Aorta (tissue), 5 donors: Measurements from ENCODE around the gene CASP1. TPM values are rescaled to one million over a fixed set of nuclear protein-coding genes. Genes with fewer than 3 reads are reported as not detected.
A peak's percentile ranks its signal among the peaks of the same experiment; 100 is the strongest.

Experiments used
- ATAC-seq: fragments of 200-7000 bp; cut with Tn5 transposase; one replicate; pipeline ENCODE4 v1.9.1; 2022; ENCODE audit warnings: moderate library complexity; ENCODE audit not compliant: low FRiP score
- DNase-seq, 2 donors: peaks; one replicate each; pipeline ENCODE4 v3.0.0-alpha.2; 2020
- H3K27ac ChIP-seq, 2 donors: one replicate each; pipeline ENCODE4 v1.5.1; 2013; ENCODE audit warnings: low read length in 2 of 2, mild to moderate bottlenecking in 2 of 2, moderate library complexity in 2 of 2, control low read depth in 1 of 2, inconsistent platforms in 1 of 2, low read depth in 1 of 2
- H3K27me3 ChIP-seq, 2 donors: one replicate each; pipeline ENCODE4 v1.6.1; 2013; ENCODE audit warnings: control low read depth in 1 of 2, low read length in 1 of 2, mild to moderate bottlenecking in 1 of 2, moderate library complexity in 1 of 2; ENCODE audit not compliant: insufficient read depth in 2 of 2, control insufficient read depth in 1 of 2
- H3K36me3 ChIP-seq, 2 donors: one replicate each; pipeline ENCODE4 v1.6.1; 2013; ENCODE audit warnings: control low read depth in 1 of 2, low read length in 1 of 2, mild to moderate bottlenecking in 1 of 2; ENCODE audit not compliant: insufficient read depth in 2 of 2, control insufficient read depth in 1 of 2
- H3K4me1 ChIP-seq, 2 donors: one replicate each; pipeline ENCODE4 v1.6.1; 2013; ENCODE audit warnings: low read length in 2 of 2, control low read depth in 1 of 2, mild to moderate bottlenecking in 1 of 2, moderate library complexity in 1 of 2; ENCODE audit not compliant: insufficient read depth in 2 of 2, control insufficient read depth in 1 of 2
- H3K4me3 ChIP-seq, 2 donors: one replicate each; pipeline ENCODE4 v1.5.1; 2013; ENCODE audit warnings: low read length in 2 of 2, control low read depth in 1 of 2, mild to moderate bottlenecking in 1 of 2
- H3K9me3 ChIP-seq: one replicate; pipeline ENCODE4 v1.6.1; 2013; ENCODE audit warnings: mild to moderate bottlenecking, low read length; ENCODE audit not compliant: control insufficient read depth
- WGBS, 2 donors: extraction: QIAGEN DNeasy Blood & Tissue Kit; methylation state at CpG; one replicate each; pipeline ENCODE4 v1.1.7; 2013; 5-methylcytosine and 5-hydroxymethylcytosine counted together
- intact Hi-C, 2 donors: fragments of 100-400 bp; cut with DNase I; formaldehyde crosslinking; loops; one replicate each; pipeline versions ENCODE4 v1.14.2 to v1.15.0; 2022
- polyA plus RNA-seq, 2 donors: library from polyadenylated mRNA; stranded (reverse); fragments of 200-250 nt; gene quantifications; one replicate each; pipeline ENCODE4 v1.2.3, GENCODE V29; 2013
- total RNA-seq, 2 donors: library from RNA; stranded (reverse); fragmentation: NEBNext Ultra II Directional; extraction: Animal tissue kit (Norgen Biotek cat#: 25700); gene quantifications; one replicate each; pipeline ENCODE4 v1.2.1, GENCODE V29; 2021
- donor health status: healthy with polysubstance abuse.
- donor health status: Bipolar disorder and iron deficiency.
- donor health status: DM: no; HTN: no; CAD: no.
- donor health status: DM: no; HTN: no; CAD: no.
- donor health status: DM: yes; HTN: yes; CAD: no.

Gene CASP1
- total and polyA plus RNA-seq, 4 donors, result 11.5 to 32.7 (median 25.5) TPM

DNA sequence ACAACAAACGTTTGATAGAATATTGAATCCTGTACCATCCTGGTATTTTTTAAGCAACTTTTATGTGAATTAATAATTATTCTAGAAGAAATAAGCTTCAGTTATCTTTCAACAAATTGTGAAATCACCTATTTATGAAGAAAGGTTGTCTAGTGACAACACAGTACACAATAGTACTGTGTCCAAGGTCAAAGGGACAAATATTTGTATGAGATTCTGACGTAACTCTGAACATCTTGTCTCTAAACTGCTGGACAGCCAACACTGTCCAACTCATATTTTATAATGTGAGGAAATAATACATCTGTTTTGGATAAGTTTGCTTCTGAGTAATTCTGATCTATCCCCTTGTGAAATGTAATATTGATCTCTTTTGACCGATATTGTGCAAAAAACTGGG lies 30.9 kb downstream of the CASP1 start:
- Histone ChIP-seq H3K36me3 (no peaks in the 10 kb centered on the region), H3K9me3 (no peaks in the 10 kb centered on the region), H3K27ac (no peak overlapping the region), H3K4me1 (no peaks in the 10 kb centered on the region), H3K4me3 (no peak overlapping the region), H3K27me3 (no peaks in the 10 kb centered on the region)
- ATAC-seq (no peak), DNase-seq (no peak)
- intact Hi-C loops, result no loop called here
- 61 to 86% methylated on average over 3 of the region's 3 CpGs for WGBS, 2 donors

DNA sequence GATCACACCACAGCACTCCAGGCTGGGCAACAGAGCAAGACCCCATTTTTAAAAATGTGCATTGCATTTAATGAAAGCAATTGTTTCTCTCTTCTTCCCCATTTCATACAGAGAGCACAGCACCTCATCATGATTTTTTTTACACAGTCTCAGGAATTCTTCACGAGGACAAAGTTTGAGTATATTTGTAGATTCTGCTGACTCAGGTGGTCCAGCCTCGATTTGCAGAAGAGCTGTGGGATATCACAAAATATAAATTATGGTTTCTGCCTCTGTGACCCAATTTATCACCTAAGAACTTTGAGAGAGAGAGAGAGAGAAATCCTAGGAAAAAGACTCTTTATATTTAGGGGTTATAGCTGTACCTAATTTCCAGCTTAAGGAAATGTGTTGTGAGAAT lies 31.8 kb downstream of the CASP1 start:
- ATAC-seq (no peak), DNase-seq (no peak)
- H3K4me3 ChIP-seq, result no peak overlapping the region
- WGBS, 2 donors, result 41 to 54% methylated on average over 2 of the region's 2 CpGs
- H3K9me3 ChIP-seq, result no peaks in the 10 kb centered on the region
- H3K27me3 ChIP-seq, result no peaks in the 10 kb centered on the region
- H3K27ac ChIP-seq, result no peak overlapping the region
- H3K36me3 ChIP-seq, result no peaks in the 10 kb centered on the region
- intact Hi-C loops, result no loop called here
- no peaks in the 10 kb centered on the region for H3K4me1 ChIP-seq

DNA sequence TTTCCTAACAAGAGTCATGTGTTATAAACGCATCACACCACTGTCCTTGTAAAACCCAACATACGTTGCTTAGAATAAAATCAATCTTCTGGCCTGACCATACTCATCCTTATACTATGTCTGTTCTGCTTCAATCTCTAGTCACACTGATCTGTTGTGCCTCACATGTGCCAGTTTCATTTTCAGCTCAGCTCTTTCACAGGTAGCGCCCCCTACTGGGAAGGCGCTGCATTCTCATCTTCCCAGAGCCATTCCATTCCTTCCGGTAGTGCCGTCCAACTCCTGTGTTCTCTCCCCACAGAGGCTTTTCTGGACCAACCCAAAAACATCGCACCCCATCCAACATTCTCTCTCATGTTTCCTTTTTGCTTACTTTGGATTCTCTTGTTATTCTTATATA lies 34.1 kb downstream of the CASP1 start:
- Histone ChIP-seq H3K36me3 (no peaks in the 10 kb centered on the region), H3K27me3 (no peaks in the 10 kb centered on the region), H3K4me1 (no peaks in the 10 kb centered on the region), H3K27ac (no peak overlapping the region), H3K4me3 (no peak overlapping the region), H3K9me3 (no peaks in the 10 kb centered on the region)
- ATAC-seq, result peak; percentile 48
- intact Hi-C loops, result no loop called here
- 75% methylated on average over 7 of the region's 7 CpGs for WGBS, 2 donors
- DNase-seq, result peak in 1 of 2 donors; percentile 44

DNA sequence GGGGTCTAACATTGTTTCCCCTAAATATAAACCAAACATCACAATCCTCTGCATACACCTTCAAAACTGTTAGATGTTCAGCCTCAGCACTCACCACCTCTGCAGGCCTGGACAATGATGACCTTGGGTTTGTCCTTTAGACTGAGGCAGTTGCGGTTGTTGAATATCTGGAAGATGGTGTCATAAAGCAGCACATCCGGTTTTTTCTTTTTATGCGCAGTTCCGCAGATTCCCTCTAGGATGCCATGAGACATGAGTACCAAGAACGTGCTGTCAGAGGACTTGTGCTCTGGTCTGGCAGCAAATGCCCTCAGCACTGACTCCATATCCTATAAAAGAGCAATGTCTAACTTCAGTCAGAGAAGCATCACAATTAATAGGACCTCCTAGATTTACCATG lies 34.8 kb downstream of the CASP1 start:
- DNase-seq (no peak), ATAC-seq (no peak)
- H3K9me3 ChIP-seq, result no peaks in the 10 kb centered on the region
- no peaks in the 10 kb centered on the region for H3K4me1 ChIP-seq
- H3K4me3 ChIP-seq, result no peak overlapping the region
- intact Hi-C loops, result no loop called here
- H3K36me3 ChIP-seq, result no peaks in the 10 kb centered on the region
- no peak overlapping the region for H3K27ac ChIP-seq
- no peaks in the 10 kb centered on the region for H3K27me3 ChIP-seq
- 89 to 90% methylated on average over 5 of the region's 5 CpGs for WGBS, 2 donors

GRCh38 chr11:104999721-105000120 lies 35.2 kb downstream of the CASP1 start:
- no peaks in the 10 kb centered on the region for H3K4me1 ChIP-seq
- WGBS, 2 donors, result 71 to 85% methylated on average over 1 of the region's 1 CpG
- no peak overlapping the region for H3K4me3 ChIP-seq
- no peak overlapping the region for H3K27ac ChIP-seq
- ATAC-seq, result no peak
- no peaks in the 10 kb centered on the region for H3K36me3 ChIP-seq
- intact Hi-C loops, result no loop called here
- H3K9me3 ChIP-seq, result no peaks in the 10 kb centered on the region
- no peaks in the 10 kb centered on the region for H3K27me3 ChIP-seq
- no peak for DNase-seq

DNA sequence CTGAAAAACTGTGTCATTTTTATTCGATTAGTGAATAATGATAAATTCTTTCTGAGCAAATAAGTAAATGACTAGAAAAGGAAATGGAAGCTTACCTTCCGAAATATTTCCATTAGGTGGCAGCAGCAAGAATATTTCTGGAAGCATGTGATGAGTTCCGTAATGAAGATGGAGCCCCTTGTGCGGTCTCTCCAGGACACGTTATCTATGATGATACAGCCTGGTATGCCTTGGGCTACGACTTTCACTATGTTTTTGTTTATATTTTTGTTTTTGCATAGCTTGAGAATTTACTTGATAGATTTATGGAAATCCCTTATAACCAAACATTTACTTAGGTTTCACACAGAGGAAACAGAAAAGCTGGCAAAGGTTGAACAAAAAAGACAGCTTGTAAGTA lies 37.7 kb downstream of the CASP1 start:
- no peaks in the 10 kb centered on the region for H3K27me3 ChIP-seq
- DNase-seq (no peak), ATAC-seq (no peak)
- H3K9me3 ChIP-seq, result no peaks in the 10 kb centered on the region
- H3K27ac ChIP-seq, result no peak overlapping the region
- intact Hi-C loops, result no loop called here
- 60 to 67% methylated on average over 6 of the region's 6 CpGs for WGBS, 2 donors
- no peak overlapping the region for H3K4me3 ChIP-seq
- H3K36me3 ChIP-seq, result no peaks in the 10 kb centered on the region
- no peaks in the 10 kb centered on the region for H3K4me1 ChIP-seq

DNA sequence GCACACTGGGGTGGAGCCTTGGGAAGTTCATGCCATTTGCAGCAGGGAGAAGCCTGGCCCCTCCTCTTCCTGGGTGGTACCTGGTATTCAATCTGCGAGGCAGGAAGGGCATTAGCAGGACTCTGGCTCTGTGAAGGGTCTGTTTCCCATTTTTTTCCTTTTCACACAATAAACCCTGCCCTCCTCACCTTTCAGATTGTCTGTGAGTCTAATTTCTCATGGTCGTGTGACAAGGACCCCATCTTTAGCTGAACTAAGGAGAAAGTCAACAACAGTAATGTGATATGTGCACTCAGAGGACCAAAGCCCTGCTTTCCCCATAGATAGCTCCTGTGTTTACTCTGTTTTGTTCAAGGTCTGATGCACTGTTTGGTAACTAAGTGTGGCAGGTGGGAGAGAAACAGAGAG lies 39.9 kb downstream of the CASP1 start:
- 49 to 67% methylated on average over 2 of the region's 2 CpGs for WGBS, 2 donors
- Histone ChIP-seq H3K4me1 (no peaks in the 10 kb centered on the region), H3K27ac (no peak overlapping the region), H3K36me3 (no peaks in the 10 kb centered on the region), H3K9me3 (no peaks in the 10 kb centered on the region), H3K27me3 (no peaks in the 10 kb centered on the region), H3K4me3 (no peak overlapping the region)
- intact Hi-C loops, result no loop called here
- no peak for DNase-seq
- ATAC-seq, result no peak

DNA sequence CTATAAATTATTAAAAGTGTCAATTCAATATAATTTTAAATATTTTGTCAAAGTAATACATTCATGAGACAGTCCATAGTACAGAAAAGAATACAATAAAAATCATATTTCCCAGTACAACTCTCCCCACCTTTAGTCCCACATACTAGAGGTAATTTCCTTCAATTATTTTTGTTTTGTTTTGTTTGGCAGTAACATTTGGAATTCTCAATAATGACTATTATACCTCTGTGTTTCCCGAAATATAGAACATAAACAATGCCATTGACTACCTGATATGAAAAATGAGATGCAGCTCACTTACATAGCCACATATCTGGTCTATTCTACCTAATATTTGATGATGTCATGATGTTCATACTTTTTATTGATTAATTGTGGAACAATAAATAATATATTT lies 42.2 kb downstream of the CASP1 start:
- Histone ChIP-seq H3K9me3 (no peaks in the 10 kb centered on the region), H3K4me1 (no peaks in the 10 kb centered on the region), H3K27ac (no peak overlapping the region), H3K27me3 (no peaks in the 10 kb centered on the region), H3K36me3 (no peaks in the 10 kb centered on the region), H3K4me3 (no peak overlapping the region)
- intact Hi-C loops, result no loop called here
- no peak for DNase-seq
- no peak for ATAC-seq
- 58 to 72% methylated on average over 1 of the region's 1 CpG for WGBS, 2 donors

DNA sequence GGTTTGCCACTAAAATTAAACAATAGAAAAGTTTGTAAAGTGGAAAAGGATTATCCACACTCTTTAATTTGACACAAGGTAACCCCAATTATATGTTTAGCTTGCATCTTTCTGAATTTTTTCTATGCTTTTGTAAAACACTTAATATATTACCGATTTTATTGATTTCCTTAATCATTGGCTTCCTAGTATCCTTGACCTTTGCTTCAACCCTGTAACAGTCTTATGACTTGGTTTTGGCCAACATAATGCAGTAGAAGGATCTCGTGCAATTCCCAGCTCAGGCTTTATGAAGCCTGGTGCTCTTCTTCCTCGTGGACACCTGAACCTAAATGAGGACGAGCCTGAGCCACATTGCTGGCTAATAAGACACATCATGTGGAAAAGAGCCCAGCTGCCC lies 43.0 kb downstream of the CASP1 start:
- Histone ChIP-seq H3K4me1 (no peaks in the 10 kb centered on the region), H3K4me3 (no peak overlapping the region), H3K27me3 (no peaks in the 10 kb centered on the region), H3K9me3 (no peaks in the 10 kb centered on the region), H3K36me3 (no peaks in the 10 kb centered on the region), H3K27ac (no peak overlapping the region)
- DNase-seq, result no peak
- WGBS, 2 donors, result 88 to 89% methylated on average over 4 of the region's 4 CpGs
- ATAC-seq, result no peak
- intact Hi-C loops, result no loop called here
